ENCODE data around the gene ATP4B. TPM values are rescaled to one million over a fixed set of nuclear protein-coding genes. Genes with fewer than 3 reads are reported as not detected.

ATP4B gene
- total RNA-seq, 1 experiment from 2014 or later = not detected

GRCh38 chr13:113605461-113605860 is 52.5 kb downstream of the ATP4B start:
- Histone ChIP-seq H3K4me1 (ENCODE audit: insufficient read depth, low read length) (no peaks in the 10 kb centered on the region), H4K8ac (replicated peaks; ENCODE audit: insufficient read length, low read depth, low read length) (no peak overlapping the region), H3K4me2 (ENCODE audit: insufficient read depth, insufficient read length, low read length) (no peak overlapping the region), H2AFZ (ENCODE audit: low read length) (no peak overlapping the region), H2BK5ac (ENCODE audit: insufficient read length, low read length) (no peak overlapping the region), H2AK5ac (ENCODE audit: insufficient read length, low read length) (no peak overlapping the region), H2BK20ac (ENCODE audit: low read depth, low read length, poor library complexity, severe bottlenecking) (no peak overlapping the region), H3K27ac (ENCODE audit: insufficient read length, low read depth, low read length) (no peak overlapping the region), H3K79me1 (ENCODE audit: insufficient read depth, low read depth, low read length, poor library complexity, severe bottlenecking) (no peaks in the 10 kb centered on the region), H2BK15ac (ENCODE audit: low read depth, low read length) (no peak overlapping the region), H3K23ac (ENCODE audit: insufficient read length, low read depth, low read length) (no peak overlapping the region), H2BK12ac (ENCODE audit: insufficient read length, low read depth, low read length) (no peak overlapping the region), H2BK120ac (ENCODE audit: low read depth, low read length, poor library complexity, severe bottlenecking) (no peak overlapping the region), H3K56ac (ENCODE audit: insufficient read length, low read depth, low read length) (no peak overlapping the region), H4K5ac (ENCODE audit: insufficient read length, low read depth, low read length) (no peak overlapping the region), H3K18ac (ENCODE audit: insufficient read length, low read depth, low read length) (no peak overlapping the region), H3K79me2 (ENCODE audit: insufficient read depth, low read length) (peaks cover 15% of the 10 kb centered on the region; the same call in 1 of the 2 replicates), H3K9me3 (ENCODE audit: control insufficient read depth, low read depth, low read length) (no peaks in the 10 kb centered on the region), H3K14ac (ENCODE audit: insufficient read depth, low read length) (no peak overlapping the region), H3K23me2 (ENCODE audit: insufficient read length, low read depth, low read length, poor library complexity, severe bottlenecking) (no peaks in the 10 kb centered on the region), H4K91ac (ENCODE audit: insufficient read length, low read depth, low read length) (no peak overlapping the region), H4K20me1 (ENCODE audit: control insufficient read depth, insufficient read depth, insufficient read length) (no peaks in the 10 kb centered on the region), H3K9ac (ENCODE audit: extremely low read depth, insufficient read length, low read length) (no peak overlapping the region), H3K4ac (ENCODE audit: low read depth, low read length) (no peak overlapping the region), H3T11ph (ENCODE audit: low read length) (no peak overlapping the region), H3K27me3 (ENCODE audit: insufficient read depth, low read length) (no peaks in the 10 kb centered on the region)
- Mint-ChIP-seq H3K27me3 (ENCODE audit: low read depth) (no peaks in the 10 kb centered on the region; the same call in 1 of the 2 replicates), H3K9me3 (no peaks in the 10 kb centered on the region; a peak in 1 of 5 replicates), H3K4me3 (no peak overlapping the region), H3K4me1 (peaks cover 16 to 21% of the 10 kb centered on the region in 2 experiments), H3K27ac (peak overlapping the region; percentile 81 to 87 (median 85); a peak in 5 of 7 replicates), H3K36me3 (ENCODE audit: insufficient read depth in 1 of 3, low read depth in 3 of 3) (peaks cover 20 to 40% (median 40%) of the 10 kb centered on the region in 3 experiments)
- TF ChIP-seq CTCF (conservative IDR thresholded peaks at IDR 0.05) = no peak
- no CpG with 5 or more reads among the region's 8 CpGs for WGBS (ENCODE audit: extremely low coverage, insufficient read length, low lambda C conversion rate)
- DNase-seq = no peak

All from H9 (cell line).